Astrocyte (in vitro differentiated cells and primary cell): ENCODE data around the gene PRKAG3. TPM values are rescaled to one million over a fixed set of nuclear protein-coding genes. Genes with fewer than 3 reads are reported as not detected.

Source experiments
- DNase-seq: peaks from one replicate; pipeline ENCODE4 v3.0.0-alpha.2; 2010; ENCODE audit warnings: low read depth
- FAIRE-seq: peaks from 2 replicates; lab custom pipeline; 2011; peaks lifted over from hg19 to GRCh38; lab: Jason Lieb, UNC
- H2AFZ ChIP-seq: 2 replicates; pipeline ENCODE4 v1.6.0; 2012; ENCODE audit warnings: low read depth, low read length, inconsistent platforms
- H3K27ac ChIP-seq: 2 replicates; pipeline ENCODE4 v1.5.1; 2011; ENCODE audit warnings: low read depth, low read length, inconsistent platforms
- H3K27me3 ChIP-seq: 2 replicates; pipeline ENCODE4 v1.6.0; 2011; ENCODE audit warnings: low read length, inconsistent platforms; ENCODE audit not compliant: insufficient read depth
- H3K36me3 ChIP-seq: 2 replicates; pipeline ENCODE4 v1.5.1; 2011; ENCODE audit warnings: low read length, inconsistent platforms; ENCODE audit not compliant: insufficient read depth
- H3K4me1 ChIP-seq: 2 replicates; pipeline ENCODE4 v1.5.1; 2011; ENCODE audit warnings: low read length, inconsistent platforms; ENCODE audit not compliant: insufficient read depth
- H3K4me2 ChIP-seq: 2 replicates; pipeline ENCODE4 v1.6.0; 2012; ENCODE audit warnings: low read length, inconsistent platforms
- H3K4me3 ChIP-seq: 2 replicates; pipeline ENCODE4 v1.5.1; 2011; ENCODE audit warnings: low read depth, mild to moderate bottlenecking, low read length, inconsistent platforms; ENCODE audit not compliant: insufficient read depth
- H3K79me2 ChIP-seq: 2 replicates; pipeline ENCODE4 v1.6.0; 2012; ENCODE audit warnings: mild to moderate bottlenecking, low read length, inconsistent platforms; ENCODE audit not compliant: insufficient read depth
- H3K9ac ChIP-seq: 2 replicates; pipeline ENCODE4 v1.6.0; 2012; ENCODE audit warnings: mild to moderate bottlenecking, low read length, inconsistent platforms
- H3K9me3 ChIP-seq: 2 replicates; pipeline ENCODE4 v1.5.1; 2012; ENCODE audit warnings: low read depth, mild to moderate bottlenecking, low read length, inconsistent platforms; ENCODE audit not compliant: insufficient read depth
- H4K20me1 ChIP-seq: 2 replicates; pipeline ENCODE4 v1.6.0; 2012; ENCODE audit warnings: low read length, inconsistent platforms; ENCODE audit not compliant: insufficient read depth
- H3K27ac Mint-ChIP-seq: one replicate; pipeline ENCODE4 v1.8.0; 2021; ENCODE audit warnings: mild to moderate bottlenecking, mixed read lengths; ENCODE audit not compliant: unreplicated experiment
- H3K27me3 Mint-ChIP-seq: one replicate; pipeline ENCODE4 v1.8.0; 2021; ENCODE audit warnings: low read depth, mixed read lengths; ENCODE audit not compliant: unreplicated experiment
- H3K36me3 Mint-ChIP-seq: one replicate; pipeline ENCODE4 v1.8.0; 2021; ENCODE audit warnings: low read depth, mixed read lengths; ENCODE audit not compliant: unreplicated experiment
- H3K4me1 Mint-ChIP-seq: one replicate; pipeline ENCODE4 v1.8.0; 2021; ENCODE audit warnings: low read depth, mixed read lengths; ENCODE audit not compliant: unreplicated experiment
- H3K4me3 Mint-ChIP-seq: one replicate; pipeline ENCODE4 v1.8.0; 2021; ENCODE audit warnings: mild to moderate bottlenecking, moderate library complexity, mixed read lengths; ENCODE audit not compliant: unreplicated experiment
- H3K9me3 Mint-ChIP-seq: one replicate; pipeline ENCODE4 v1.8.0; 2021; ENCODE audit warnings: mild to moderate bottlenecking, mixed read lengths; ENCODE audit not compliant: unreplicated experiment
- CTCF ChIP-seq: IDR thresholded peaks from 2 replicates; pipeline ENCODE4 v1.5.1; 2011; ENCODE audit warnings: low read depth, mild to moderate bottlenecking, inconsistent platforms, low read length, moderate library complexity; ENCODE audit not compliant: insufficient read depth
- EZH2 ChIP-seq: IDR thresholded peaks from 2 replicates; pipeline ENCODE4 v1.6.1; 2012; ENCODE audit warnings: mild to moderate bottlenecking, low read length, inconsistent platforms; ENCODE audit not compliant: insufficient read depth
- total RNA-seq: library from RNA; stranded (reverse); gene quantifications from 2 replicates; pipeline ENCODE4 v1.2.1, GENCODE V29; 2021

The PRKAG3 gene
- total RNA-seq, 1 donor from 2014 or later, result not detected

- no peaks in the 10 kb centered on the region for H3K4me1 Mint-ChIP-seq
- Histone ChIP-seq H4K20me1 (no peaks in the 10 kb centered on the region), H3K27ac (no peak overlapping the region), H3K9ac (no peak overlapping the region), H3K4me2 (no peak overlapping the region), H3K79me2 (no peaks in the 10 kb centered on the region), H3K9me3 (no peaks in the 10 kb centered on the region), H3K4me3 (no peak overlapping the region), H3K36me3 (no peaks in the 10 kb centered on the region), H3K27me3 (peaks cover 8% of the 10 kb centered on the region), H3K4me1 (peaks cover 5% of the 10 kb centered on the region), H2AFZ (no peak overlapping the region)
- DNase-seq, result no peak
- no peak overlapping the region for H3K4me3 Mint-ChIP-seq
- peaks cover 7% of the 10 kb centered on the region for H3K9me3 Mint-ChIP-seq
- TF ChIP-seq CTCF, result no peak
- TF ChIP-seq EZH2, result no peak
- H3K27ac Mint-ChIP-seq, result no peak overlapping the region
- no peaks in the 10 kb centered on the region for H3K27me3 Mint-ChIP-seq
- FAIRE-seq, result no peak
- peaks cover 2% of the 10 kb centered on the region for H3K36me3 Mint-ChIP-seq
Measured at GRCh38 chr2:218799990-218800389, 31.6 kb downstream of the PRKAG3 start.

GRCh38 chr2:218798767-218799504 lies 32.7 kb downstream of the PRKAG3 start:
- H3K4me3 ChIP-seq, result no peak overlapping the region
- H3K9me3 ChIP-seq, result no peaks in the 10 kb centered on the region
- no peaks in the 10 kb centered on the region for H3K79me2 ChIP-seq
- no peak overlapping the region for H3K9ac ChIP-seq
- Mint-ChIP-seq H3K27ac (no peak overlapping the region), H3K27me3 (no peaks in the 10 kb centered on the region), H3K9me3 (no peaks in the 10 kb centered on the region), H3K36me3 (no peaks in the 10 kb centered on the region), H3K4me1 (no peaks in the 10 kb centered on the region), H3K4me3 (no peak overlapping the region)
- no peak for FAIRE-seq
- peak; percentile 54 for DNase-seq
- peaks cover 5% of the 10 kb centered on the region for H3K4me1 ChIP-seq
- TF ChIP-seq CTCF (no peak), EZH2 (no peak)
- H3K27me3 ChIP-seq, result peaks cover 8% of the 10 kb centered on the region
- no peaks in the 10 kb centered on the region for H3K36me3 ChIP-seq
- no peak overlapping the region for H3K27ac ChIP-seq
- H3K4me2 ChIP-seq, result no peak overlapping the region
- no peak overlapping the region for H2AFZ ChIP-seq
- no peaks in the 10 kb centered on the region for H4K20me1 ChIP-seq

- Histone ChIP-seq H3K27me3 (peaks cover 8% of the 10 kb centered on the region), H3K36me3 (no peaks in the 10 kb centered on the region), H3K9me3 (no peaks in the 10 kb centered on the region), H3K4me2 (no peak overlapping the region), H3K79me2 (no peaks in the 10 kb centered on the region), H3K27ac (no peak overlapping the region), H3K4me3 (no peak overlapping the region), H4K20me1 (no peaks in the 10 kb centered on the region), H3K4me1 (peaks cover 5% of the 10 kb centered on the region), H3K9ac (no peak overlapping the region), H2AFZ (no peak overlapping the region)
- no peak overlapping the region for H3K27ac Mint-ChIP-seq
- no peaks in the 10 kb centered on the region for H3K27me3 Mint-ChIP-seq
- no peaks in the 10 kb centered on the region for H3K9me3 Mint-ChIP-seq
- FAIRE-seq (no peak), DNase-seq (no peak)
- no peak for TF ChIP-seq EZH2
- TF ChIP-seq CTCF, result no peak
- no peak overlapping the region for H3K4me3 Mint-ChIP-seq
- no peaks in the 10 kb centered on the region for H3K4me1 Mint-ChIP-seq
- no peaks in the 10 kb centered on the region for H3K36me3 Mint-ChIP-seq
Measured at GRCh38 chr2:218796691-218797090, 34.9 kb downstream of the PRKAG3 start.
